T-helper 1 cell (primary cell): ENCODE results near the gene MRPL51.
"Not testable (repeated sequence)": the region's sequence is repeated elsewhere in the genome, so short reads cannot be mapped to it uniquely, and the experiment has no call there.

Source experiments
- DNase-seq, 5 donors: peaks; one replicate each; pipeline ENCODE4 v3.0.0-alpha.2; 2012 to 2020

Gene MRPL51

DNA sequence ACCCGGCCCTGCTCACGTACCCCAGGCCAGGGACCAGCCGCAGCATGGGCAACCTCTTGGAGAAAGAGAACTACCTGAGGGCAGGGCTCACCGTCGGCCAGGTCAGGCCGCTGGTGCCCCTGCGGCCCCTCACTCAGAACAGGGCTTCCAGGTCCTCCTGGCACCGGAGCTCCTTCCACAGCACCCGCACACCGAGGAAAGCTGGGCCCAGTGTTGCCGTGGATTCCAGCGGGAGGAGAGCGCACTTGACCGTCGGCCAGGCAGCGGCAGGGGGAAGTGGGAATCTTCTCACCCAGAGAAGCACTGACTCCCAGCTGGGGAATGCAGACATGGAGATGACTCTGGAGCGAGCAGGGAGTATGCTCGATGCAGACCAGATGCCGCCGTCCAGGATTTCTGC lies 14.6 kb downstream of the MRPL51 start:
- DNase-seq, result no peak

DNA sequence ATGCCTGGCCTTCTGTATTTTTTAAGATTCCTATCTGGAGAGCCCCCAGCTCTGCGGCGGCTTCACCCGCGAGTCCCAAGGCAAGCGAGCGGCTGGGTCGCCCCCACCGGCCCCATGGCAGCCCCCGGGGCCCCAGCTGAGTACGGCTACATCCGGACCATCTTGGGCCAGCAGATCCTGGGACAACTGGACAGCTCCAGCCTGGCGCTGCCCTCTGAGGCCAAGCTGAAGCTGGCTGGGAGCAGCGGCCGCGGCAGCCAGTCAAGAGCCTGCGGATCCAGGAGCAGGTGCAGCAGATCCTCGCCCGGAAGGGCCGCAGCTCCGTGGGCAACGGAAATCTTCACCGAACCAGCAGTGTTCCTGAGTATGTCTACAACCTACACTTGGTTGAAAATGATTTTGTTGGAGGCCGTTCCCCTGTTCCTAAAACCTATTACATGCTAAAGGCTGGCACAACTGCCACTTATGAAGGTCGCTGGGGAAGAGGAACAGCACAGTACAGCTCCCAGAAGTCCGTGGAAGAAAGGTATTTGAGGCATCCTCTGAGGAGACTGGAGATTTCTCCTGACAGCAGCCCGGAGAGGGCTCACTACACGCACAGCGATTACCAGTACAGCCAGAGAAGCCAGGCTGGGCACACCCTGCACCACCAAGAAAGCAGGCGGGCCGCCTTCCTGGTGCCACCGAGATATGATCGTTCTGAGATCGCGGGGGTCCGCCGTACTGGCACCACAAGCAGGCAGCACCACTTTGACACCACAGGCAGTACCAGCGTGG lies 15.3 kb downstream of the MRPL51 start:
- not testable (repeated sequence) for DNase-seq

DNA sequence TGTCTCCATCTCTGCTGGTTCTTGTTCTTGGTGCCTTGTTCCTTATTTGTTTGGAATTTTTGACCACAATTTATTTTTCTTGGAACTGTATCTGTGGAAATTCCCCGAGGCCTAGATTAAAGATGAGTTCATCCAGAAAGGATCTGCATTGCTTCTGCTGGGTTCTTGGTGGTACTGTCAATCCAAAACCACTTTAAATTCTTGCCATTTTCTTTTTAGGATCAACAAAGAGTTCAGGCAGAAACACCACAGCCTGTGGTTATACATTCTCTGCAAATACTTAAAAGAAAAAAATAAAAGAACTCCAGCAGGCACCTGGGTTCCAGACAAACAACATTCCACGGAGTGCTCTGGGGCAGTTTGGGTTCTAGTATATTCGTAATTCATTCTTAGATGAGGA lies 16.6 kb downstream of the MRPL51 start:
- no peak for DNase-seq

DNA sequence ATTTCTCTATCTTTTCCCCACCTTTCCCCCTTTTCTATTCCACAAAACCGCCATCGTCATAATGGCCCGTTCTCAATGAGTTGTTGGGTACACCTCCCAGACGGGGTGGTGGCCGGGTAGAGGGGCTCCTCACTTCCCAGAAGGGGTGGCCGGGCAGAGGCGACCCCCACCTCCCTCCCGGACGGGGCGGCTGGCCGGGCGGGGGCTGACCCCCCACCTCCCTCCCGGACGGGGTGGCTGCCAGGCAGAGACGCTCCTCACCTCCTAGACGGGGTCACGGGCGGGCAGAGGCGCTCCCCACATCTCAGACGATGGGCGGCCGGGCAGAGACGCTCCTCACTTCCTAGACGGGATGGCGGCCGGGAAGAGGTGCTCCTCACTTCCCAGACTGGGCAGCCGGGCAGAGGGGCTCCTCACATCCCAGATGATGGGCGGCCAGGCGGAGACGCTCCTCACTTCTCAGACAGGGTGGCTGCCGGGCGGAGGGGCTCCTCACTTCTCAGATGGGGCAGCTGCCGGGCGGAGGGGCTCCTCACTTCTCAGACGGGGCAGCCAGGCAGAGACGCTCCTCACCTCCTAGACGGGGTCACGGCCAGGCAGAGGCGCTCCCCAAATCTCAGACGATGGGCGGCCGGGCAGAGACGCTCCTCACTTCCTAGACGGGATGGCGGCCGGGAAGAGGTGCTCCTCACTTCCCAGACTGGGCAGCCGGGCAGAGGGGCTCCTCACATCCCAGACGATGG lies 17.7 kb downstream of the MRPL51 start:
- DNase-seq, result not testable (repeated sequence)

DNA sequence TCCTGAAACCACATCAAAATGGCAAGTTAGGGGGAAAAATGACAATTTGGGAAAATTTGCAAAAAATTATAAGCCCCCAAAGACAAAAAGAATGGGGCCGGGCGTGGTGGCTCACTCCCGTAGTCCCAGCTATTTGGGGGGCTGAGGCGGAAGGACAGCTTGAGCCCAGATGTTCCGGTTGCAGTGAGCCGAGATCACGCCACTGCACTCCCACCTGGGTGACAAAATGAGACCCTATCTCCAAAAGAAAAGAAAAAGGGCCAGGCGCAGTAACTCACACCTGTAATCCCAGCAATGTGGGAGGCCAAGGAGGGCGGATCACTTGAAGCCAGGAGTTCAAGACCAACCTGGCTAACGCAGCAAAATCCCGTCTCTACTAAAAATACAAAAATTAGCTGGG lies 20.6 kb downstream of the MRPL51 start:
- no peak for DNase-seq

DNA sequence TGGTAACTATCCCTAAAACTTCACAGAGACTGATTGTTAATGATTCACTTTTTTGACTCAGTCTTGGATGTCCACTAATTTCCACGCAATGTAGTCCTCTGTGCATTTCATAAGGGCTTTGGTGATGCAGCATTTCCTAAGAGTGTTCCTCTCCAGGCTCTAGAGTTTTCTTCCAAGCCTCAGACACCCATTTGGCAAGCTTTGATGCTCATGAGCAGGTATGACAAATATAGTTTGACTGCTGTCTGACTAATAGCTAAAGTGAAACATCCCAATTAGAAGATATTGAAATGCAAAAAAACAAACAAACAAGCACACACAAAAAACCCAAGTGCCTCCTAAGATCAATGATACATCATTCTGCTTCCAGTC lies 21.1 kb downstream of the MRPL51 start:
- DNase-seq, result no peak

DNA sequence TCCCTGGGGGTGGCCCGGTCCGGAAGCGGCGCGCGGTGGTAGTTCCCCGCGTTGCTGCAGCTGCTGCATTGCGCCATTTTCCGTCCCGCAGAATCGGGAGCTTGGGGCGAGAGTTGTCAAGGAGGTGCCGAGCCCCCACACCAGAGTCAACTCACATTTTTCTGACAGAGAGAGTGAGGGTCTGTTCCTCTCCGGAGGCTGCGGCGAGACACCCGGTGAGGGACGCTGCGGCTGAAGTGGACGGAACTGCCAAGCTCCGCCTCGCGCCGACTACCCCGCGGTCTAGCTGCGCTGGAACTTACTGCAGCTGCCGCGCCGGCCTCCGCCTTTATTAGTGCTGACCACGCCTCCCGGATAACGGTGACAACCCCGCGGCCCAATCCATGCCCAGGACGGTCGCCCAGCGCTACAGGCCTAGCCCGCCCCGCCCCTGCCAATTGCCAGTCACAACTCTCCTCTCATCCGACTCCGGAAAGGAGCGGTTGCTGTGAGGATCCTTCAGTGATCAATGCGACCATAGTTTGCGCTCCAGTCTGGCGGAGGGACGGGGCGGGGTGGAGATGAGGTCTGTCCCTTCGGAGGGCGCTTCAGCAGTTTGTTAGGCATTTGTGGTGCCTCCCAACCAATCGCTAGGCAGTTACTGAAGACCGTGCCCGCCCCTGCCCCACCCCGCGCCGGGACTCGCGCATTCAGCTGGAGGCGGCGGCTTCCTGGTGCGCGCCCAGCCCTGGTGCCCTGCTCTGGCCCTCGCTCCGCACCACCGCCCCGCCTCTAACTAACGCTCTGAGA lies 22.5 kb downstream of the MRPL51 start, which contains the start of gene VAMP1:
Gene VAMP1 (minus strand): TSS at position 303 of the 789 bp plus-strand sequence. CDS start 146 bp downstream, at position 157.
- DNase-seq, result peak; percentile 94 to 99 (median 97)

DNA sequence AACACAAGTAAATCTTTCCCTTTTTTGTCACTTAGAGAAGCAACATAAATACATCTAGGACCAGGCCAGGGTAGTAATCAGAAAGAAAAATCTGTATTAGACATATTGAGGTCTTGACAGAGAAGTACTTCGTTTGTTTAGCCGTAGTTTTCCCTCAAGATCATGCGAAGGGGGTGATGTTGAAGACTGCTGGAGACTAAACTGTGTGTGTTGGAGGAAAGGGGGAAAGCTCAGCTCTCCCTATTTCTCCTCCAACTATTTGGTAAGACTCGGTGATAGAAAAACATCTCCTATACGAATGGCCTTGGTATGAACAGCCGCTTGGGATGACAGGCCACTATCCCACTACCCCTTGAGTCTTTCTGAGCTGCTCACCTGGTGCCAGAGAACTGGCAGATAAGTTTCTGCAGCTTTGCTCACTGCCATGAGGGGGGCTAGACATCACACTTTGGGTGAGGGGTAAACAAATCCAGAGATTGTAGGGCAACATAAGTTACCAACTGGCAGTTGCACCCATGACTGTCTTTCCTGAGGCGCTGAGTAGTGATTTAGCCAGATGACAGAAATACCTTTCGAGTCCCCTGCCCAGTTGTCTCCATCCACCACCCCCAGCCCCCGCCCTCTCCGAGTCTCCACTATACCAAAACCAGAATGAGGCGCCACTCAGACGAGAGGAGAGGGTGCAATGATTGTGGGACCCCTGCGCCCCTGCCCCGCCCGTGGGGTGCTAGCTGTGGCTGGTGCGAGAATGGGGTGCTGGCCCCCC lies 23.3 kb downstream of the MRPL51 start:
- no peak for DNase-seq

DNA sequence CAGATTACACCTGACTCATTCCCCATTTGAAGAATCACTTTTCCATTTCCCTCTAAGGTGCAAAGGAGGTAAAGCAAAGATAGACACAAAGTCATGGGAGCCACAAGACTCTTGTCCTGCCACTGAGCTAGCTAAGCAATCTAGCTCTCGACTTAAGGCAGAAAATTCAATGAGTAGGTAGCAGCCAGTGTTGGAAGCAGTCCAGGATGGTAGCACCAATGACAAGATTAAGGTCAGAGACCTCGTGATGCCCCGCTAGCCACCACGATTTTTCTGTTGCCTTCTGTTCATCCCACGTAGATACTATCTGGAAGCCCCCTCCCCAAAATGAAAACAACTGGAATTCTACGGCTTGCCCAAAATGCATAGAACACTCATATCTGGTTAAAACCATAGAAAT lies 24.0 kb downstream of the MRPL51 start:
- DNase-seq, result no peak

DNA sequence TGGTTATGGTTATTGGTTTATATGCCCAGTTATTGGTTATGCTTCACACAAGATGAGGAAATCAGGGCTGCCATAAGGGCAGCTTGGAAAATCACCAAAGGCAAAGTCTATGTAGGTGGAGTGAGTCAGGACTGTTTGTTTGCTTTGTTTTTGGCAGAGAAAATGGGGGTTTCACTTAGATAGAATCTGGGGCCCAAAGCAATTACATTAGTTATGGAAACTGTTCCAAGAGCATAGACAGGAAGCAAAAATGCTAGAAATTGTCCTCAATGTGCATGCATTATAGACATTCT lies 24.8 kb downstream of the MRPL51 start:
- no peak for DNase-seq

DNA sequence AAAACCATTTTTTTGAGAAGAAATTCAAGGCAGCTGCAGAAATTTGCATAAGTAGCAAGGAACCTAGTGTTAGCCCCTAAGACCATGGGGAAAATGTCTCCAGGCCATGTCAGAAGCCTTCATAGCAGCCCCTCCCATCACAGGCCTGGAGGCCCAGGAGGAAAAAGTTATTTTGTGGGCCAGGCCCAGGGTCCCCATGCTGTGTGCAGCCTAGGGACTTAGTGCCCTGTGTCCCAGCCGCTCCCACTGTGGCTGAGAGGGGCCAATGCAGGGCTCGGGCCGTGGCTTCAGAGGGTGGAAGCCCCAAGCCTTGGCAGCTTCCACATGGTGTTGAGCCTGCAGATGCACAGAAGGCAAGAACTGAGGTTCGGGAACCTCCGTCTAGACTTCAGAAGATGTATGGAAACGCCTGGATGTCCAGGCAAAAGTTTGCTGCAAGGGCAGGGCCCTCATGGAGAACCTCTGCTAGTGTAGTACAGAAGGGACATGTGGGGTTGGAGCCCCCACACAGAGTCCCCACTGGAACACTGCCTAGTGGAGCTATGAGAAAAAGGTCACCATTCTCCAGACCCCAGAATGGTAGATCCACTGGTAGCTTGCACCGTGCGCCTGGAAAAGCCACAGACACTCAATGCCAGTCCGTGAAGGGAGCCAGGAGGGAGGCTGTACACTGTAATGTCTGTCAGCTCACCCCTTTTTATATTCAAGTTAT lies 25.3 kb downstream of the MRPL51 start:
- DNase-seq, result not testable (repeated sequence)

DNA sequence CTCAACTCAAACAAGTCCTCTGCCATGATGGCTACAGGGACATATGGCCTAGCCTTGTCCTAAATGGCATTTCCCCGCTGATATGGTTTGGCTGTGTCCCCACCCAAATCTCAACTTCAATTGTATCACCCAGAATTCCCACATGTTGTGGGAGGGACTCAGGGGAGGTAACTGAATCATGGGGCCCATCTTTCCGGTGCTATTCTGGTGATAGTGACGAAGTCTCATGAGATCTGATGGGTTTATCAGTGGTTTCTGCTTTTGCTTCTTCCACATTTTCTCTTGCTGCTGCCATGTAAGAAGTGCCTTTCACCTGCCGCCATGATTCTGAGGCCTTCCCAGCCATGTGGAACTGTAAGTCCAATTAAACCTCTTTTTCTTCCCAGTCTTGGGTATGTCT lies 26.3 kb downstream of the MRPL51 start:
- not testable (repeated sequence) for DNase-seq

DNA sequence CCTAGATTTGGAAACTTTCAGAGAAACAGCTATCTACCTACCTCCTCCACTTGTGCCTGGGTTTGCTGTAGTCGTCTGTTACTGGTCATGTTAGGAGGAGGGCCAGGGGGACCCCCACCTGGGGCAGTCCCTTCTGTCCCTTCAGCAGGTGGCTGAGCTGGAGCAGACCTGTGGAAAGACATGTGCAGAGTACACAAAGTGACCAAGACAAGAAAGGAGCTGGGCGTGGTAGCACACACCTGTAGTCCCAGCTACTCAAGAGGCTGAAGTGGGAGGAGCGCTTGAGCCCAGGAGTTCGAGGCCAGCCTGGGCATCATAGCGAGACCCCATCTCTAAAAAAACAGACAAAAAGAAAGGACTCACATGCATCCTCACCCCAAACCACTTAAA lies 26.9 kb downstream of the MRPL51 start:
- no peak for DNase-seq

DNA sequence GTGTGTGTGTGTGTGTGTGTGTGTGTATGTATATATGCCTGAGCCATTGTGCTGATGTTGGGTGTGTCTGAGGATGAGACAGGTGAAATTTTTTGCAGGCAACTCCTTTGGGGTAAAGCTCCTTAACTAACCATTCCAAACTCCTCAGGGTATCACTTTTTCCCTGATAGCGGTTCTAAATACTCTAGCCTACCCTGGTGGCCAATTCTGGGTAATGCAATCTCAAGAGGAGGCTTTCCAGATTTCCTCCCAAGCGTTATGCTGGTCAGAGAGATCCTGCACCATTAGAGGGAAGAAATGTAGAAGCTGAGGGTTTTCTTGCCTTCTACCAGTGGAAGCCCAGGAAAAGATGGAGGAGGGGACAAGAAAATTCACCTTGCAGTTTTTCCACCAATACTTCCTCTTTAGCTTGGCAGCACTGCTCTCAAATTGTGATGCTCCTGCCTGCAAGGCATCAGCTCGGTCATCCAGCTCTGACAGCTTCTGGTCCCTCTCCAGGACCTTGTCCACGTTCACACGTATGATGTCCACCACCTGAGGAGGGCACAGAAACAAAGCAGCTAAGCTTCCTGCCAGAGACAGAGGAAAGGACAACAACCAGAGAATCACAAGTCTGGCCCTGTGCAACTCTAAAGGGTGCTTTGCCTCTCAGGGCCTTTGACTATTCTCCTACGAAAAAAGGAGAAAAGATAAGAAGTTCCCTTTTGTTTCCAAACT lies 27.4 kb downstream of the MRPL51 start:
- DNase-seq, result peak in 3 of 5 donors; percentile 19 to 56 (median 48)

DNA sequence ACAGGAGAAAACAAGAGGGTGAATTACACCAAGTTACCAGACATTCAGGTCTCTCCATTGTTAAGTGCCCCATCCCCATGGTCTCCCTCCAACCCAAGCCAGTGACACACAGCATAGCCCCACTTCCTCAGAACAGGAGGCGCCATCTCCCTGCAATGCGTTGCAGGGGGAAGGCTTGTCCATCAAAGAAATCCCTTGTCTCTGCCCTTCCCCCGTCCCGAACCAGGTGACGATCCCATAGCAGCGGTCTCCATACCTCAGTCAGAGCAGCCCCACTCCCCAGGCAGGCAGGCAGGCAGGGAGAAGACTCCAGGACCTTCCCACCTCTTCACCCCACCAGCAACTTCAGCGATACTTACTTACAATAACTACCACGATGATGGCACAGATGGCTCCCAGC lies 28.5 kb downstream of the MRPL51 start:
- no peak for DNase-seq

DNA sequence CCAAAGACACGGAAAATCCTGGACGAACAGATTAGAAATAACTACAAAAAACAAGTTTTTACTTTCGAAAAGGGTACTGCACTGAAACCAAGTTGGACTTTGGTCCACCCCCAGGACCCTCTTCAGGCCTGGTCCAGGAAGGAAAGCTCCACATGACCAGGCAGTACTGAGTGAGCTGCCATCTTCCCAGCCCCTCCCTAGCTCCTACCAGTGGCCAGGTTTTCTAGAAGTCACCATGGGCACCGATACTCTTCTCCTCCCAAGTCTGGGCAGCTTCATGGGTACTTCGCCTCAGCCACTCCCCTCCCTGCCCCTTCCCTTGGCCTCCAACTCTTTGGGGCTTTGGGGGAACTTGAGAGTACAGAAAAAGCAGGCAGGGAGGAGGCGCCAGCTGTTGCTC lies 29.2 kb downstream of the MRPL51 start:
- DNase-seq, result no peak

DNA sequence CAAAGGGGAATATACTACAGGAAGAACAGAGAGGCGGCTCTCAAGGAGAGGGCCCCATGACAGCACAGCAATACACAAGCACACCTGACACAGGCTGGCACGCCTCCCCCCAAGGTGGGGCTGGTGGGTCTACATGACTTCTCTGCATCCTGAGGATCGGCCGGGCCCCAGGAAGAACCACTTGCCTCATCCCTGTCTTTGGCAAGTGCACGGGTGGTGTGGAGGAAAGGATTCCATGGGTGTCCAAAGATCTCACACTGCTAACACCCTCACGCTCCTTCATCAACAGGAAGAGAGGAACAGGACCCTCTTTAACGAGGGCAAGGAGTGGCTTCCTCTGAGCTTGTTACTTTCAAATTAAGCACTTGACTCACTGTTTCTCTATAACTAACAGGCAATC lies 29.8 kb downstream of the MRPL51 start:
- DNase-seq, result peak in 1 of 5 donors; percentile 39

DNA sequence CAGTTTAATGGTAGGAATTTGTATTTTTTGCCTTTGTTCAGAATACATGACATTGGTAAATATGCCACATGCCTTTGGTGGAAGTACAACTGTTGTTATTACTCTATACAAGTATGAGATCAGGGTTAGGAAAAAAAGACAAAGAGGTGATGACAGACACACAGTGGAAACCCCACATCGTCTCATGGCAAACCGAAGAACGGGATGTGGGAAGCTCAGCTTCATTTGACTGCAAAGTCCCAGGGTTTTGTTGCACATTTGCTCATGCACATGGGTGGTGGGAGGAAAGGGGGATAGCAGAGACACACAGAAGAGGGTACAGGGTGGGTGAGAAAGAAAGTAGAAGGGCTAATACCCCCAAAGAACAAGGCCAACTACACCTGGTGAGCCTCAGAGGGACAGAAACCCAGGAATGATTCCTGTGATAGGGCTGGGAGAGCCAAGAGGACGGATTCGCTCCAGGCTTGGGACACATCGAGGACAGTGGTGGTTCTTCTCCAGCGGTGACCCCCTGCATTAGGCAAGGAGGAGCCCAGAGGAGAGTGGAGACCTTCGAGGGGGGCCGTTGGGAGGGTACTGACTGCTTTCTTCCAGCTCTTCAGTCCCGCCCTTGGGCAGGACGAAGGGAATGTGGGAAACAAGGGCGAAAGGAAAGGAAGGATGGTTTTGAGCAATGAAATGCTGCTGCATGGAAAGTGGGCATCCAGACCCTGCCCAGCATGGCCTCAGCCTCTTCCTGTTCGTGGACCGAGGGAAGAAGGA lies 30.6 kb downstream of the MRPL51 start:
- peak in 1 of 5 donors; percentile 36 for DNase-seq

DNA sequence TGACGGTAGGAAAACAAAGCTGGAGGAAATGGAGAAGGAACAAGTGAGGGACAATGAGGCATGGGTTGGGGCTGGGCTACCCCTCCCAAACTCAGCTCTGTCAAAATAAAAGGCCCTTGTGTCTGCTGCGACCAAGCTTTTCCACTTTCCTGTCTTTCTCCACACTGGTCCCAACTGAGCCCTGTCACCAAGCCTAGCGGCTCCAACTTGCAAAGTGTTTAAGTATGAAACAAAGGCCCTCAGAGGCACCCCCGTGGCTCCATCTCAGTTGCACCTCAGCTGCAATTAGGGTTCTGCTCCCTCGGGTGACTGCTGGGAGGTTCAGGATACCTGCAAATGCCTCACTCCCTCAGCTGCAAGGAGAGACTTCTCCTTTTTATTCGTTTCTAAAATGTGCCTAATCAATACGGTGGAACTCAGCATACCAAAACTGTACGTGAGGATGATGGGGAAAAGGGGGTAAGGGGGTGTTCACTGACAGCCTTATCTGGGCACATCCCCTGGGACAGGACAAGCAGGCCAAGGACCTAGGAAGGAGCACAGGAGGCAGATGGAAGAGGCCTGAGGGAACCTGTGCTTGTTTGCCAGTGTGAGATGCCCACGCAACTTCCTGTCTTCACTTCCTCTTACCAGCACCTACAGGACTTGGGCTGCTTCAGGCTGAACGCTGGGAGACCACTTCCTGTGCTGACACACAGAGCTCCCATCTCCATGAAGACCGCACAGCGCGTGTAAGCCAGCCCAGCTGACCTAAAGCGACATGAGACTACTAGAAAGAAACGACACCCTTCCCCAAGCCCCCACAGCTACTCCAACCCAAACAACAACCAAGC lies 31.4 kb downstream of the MRPL51 start:
- DNase-seq, result peak; percentile 65 to 96 (median 75)
